HCT116 (cell line): ENCODE measurements around the gene MUC20.

Experiments
- CEBPB ChIP-seq: IDR thresholded peaks from 2 replicates; pipeline ENCODE4 v1.6.1; 2012; ENCODE audit warnings: low read depth
- CTCF ChIP-seq, 3 experiments: fragments of 200-600 bp in 1 of 3; sonication (generic) in 1 of 3; IDR thresholded peaks in 2 of 3; conservative IDR thresholded peaks in 1 of 3; 2 replicates each; pipeline ENCODE4 v1.5.1; 2012 to 2017; ENCODE audit warnings: low read depth in 2 of 3, low read length in 2 of 3, antibody characterized with exemption in 1 of 3, borderline replicate concordance in 1 of 3, control low read depth in 1 of 3, mild to moderate bottlenecking in 1 of 3, mixed read lengths in 1 of 3, mixed run types in 1 of 3, moderate library complexity in 1 of 3; ENCODE audit not compliant: insufficient read depth in 1 of 3
- EZH2 ChIP-seq: fragments of 200-600 bp; sonication (generic); IDR thresholded peaks from 2 replicates; pipeline ENCODE4 v1.6.1; 2017; ENCODE audit warnings: antibody characterized with exemption, mixed run types
- JUND ChIP-seq: IDR thresholded peaks from 2 replicates; pipeline ENCODE4 v1.6.1; 2012
- POLR2A ChIP-seq: IDR thresholded peaks from 2 replicates; pipeline ENCODE4 v1.7.0; 2011; ENCODE audit warnings: borderline replicate concordance; ENCODE audit not compliant: insufficient read depth, insufficient read length; ENCODE audit errors: extremely low read depth
- POLR2AphosphoS5 ChIP-seq: IDR thresholded peaks from 2 replicates; pipeline ENCODE4 v1.6.1; 2011; ENCODE audit warnings: mild to moderate bottlenecking, low read depth, low read length, moderate library complexity
- RAD21 ChIP-seq: IDR thresholded peaks from 2 replicates; pipeline ENCODE4 v1.6.1; 2012; ENCODE audit warnings: low read depth, mild to moderate bottlenecking
- SIN3A ChIP-seq: IDR thresholded peaks from 2 replicates; pipeline ENCODE4 v1.6.1; 2012; ENCODE audit warnings: low read depth

DNA sequence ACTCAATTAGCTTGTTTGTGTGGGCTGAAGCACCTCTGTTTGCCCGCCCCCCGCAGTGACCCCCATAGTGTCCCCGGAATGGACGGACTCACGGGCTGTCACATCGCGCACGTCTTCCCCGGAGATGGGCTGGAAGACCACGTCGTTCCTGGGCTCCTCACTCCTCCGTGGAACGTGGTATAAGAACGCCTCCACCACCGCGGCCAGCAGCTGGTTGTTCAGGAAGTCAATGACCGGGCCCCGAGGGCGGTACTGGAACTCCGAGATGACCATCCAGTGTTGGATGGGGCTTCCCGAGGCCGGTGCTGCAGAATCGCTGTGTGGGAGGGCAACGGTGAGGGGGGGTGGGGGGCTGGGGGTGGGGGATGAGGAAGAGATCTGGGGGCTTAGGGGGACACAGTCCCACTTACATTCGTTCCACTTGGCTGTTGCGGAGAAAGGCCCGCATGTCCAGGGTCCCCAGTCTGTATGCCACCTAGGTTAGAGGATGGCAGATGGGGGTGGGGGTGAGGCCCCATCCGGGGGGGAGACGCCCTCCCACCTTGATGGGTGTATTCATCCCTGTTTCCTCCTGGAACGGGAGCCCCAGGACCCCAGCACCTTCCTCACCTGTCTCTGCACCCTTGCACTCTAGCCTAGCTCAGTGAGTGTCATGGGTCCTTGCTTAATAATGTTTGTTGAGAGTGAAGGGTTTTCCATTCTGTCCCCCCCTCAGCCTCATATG is 30.2 kb downstream of the MUC20 start:
- TF ChIP-seq POLR2A (no peak), POLR2AphosphoS5 (no peak), CTCF (IDR thresholded peaks at IDR 0.05 in 2 of 3, conservative IDR thresholded peaks at IDR 0.05 in 1 of 3; ENCODE audit: borderline replicate concordance in 1 of 3, insufficient read depth in 1 of 3, low read depth in 2 of 3, low read length in 2 of 3) (no peak), EZH2 (no peak), RAD21 (no peak), SIN3A (no peak), CEBPB (no peak), JUND (no peak)
